Neural progenitor cell (in vitro differentiated cells): ENCODE measurements around the gene GRIPAP1.

Source experiments
- CTCF ChIP-seq: fragments of 200-600 bp; sonication (generic); IDR thresholded peaks from 2 replicates; pipeline ENCODE4 v1.5.1; 2017; ENCODE audit warnings: antibody characterized with exemption, mild to moderate bottlenecking
- EZH2 ChIP-seq: fragments of 200-600 bp; sonication (generic); IDR thresholded peaks from 2 replicates; pipeline ENCODE4 v1.6.1; 2017; ENCODE audit warnings: antibody characterized with exemption, mild to moderate bottlenecking, moderate library complexity

- TF ChIP-seq CTCF (no peak), EZH2 (no peak)
Observed at GRCh38 chrX:48956728-48957414, 45.2 kb downstream of the GRIPAP1 start.
